Measurements from ENCODE around the gene ERRFI1. TPM values are rescaled to one million over a fixed set of nuclear protein-coding genes. Genes with fewer than 3 reads are reported as not detected.

Gene ERRFI1
- total RNA-seq, 1 donor from 2014 or later = 92.8 TPM

- TF ChIP-seq CTCF (IDR thresholded peaks at IDR 0.05) = no peak
- Histone ChIP-seq H3K4me1 (peaks cover 13% of the 10 kb centered on the region), H3K9me3 (no peaks in the 10 kb centered on the region), H3K36me3 (no peaks in the 10 kb centered on the region), H3K27ac (peak overlapping the region; percentile 3), H3K4me3 (no peak overlapping the region), H3K27me3 (no peaks in the 10 kb centered on the region)
- ATAC-seq (peak; percentile 45), DNase-seq (no peak)
- intact Hi-C loops (cut with DNase I) = no loop called here
These were observed 21.8 kb upstream of the ERRFI1 start for GRCh38 chr1:8047686-8048445.

- Histone ChIP-seq H3K4me3 (no peak overlapping the region), H3K36me3 (no peaks in the 10 kb centered on the region), H3K27me3 (no peaks in the 10 kb centered on the region), H3K27ac (peak overlapping the region; percentile 3), H3K4me1 (peaks cover 13% of the 10 kb centered on the region), H3K9me3 (no peaks in the 10 kb centered on the region)
- no peak for TF ChIP-seq CTCF (IDR thresholded peaks at IDR 0.05)
- DNase-seq = no peak
- ATAC-seq = peak; percentile 77
- intact Hi-C loops (cut with DNase I) = no loop called here
These were observed 21.0 kb upstream of the ERRFI1 start for GRCh38 chr1:8047112-8047511.

GRCh38 chr1:8046391-8046790 is 20.3 kb upstream of the ERRFI1 start:
- no peak for TF ChIP-seq CTCF (IDR thresholded peaks at IDR 0.05)
- Histone ChIP-seq H3K4me1 (peaks cover 13% of the 10 kb centered on the region), H3K9me3 (no peaks in the 10 kb centered on the region), H3K4me3 (no peak overlapping the region), H3K36me3 (no peaks in the 10 kb centered on the region), H3K27me3 (no peaks in the 10 kb centered on the region), H3K27ac (no peak overlapping the region)
- intact Hi-C loops (cut with DNase I) = no loop called here
- no peak for DNase-seq
- no peak for ATAC-seq

- Histone ChIP-seq H3K36me3 (no peaks in the 10 kb centered on the region), H3K4me1 (peaks cover 13% of the 10 kb centered on the region), H3K27me3 (no peaks in the 10 kb centered on the region), H3K4me3 (no peak overlapping the region), H3K9me3 (no peaks in the 10 kb centered on the region), H3K27ac (no peak overlapping the region)
- TF ChIP-seq CTCF (IDR thresholded peaks at IDR 0.05) = no peak
- intact Hi-C loops (cut with DNase I) = no loop called here
- DNase-seq = no peak
- no peak for ATAC-seq
These were observed 17.5 kb upstream of the ERRFI1 start for GRCh38 chr1:8043621-8044020.

- H3K36me3 ChIP-seq = no peaks in the 10 kb centered on the region
These were observed 16.0 kb upstream of the ERRFI1 start for GRCh38 chr1:8042134-8042533.

More at GRCh38 chr1:8042134-8042533, 16.0 kb upstream of the ERRFI1 start:
- intact Hi-C loops (cut with DNase I) = no loop called here
- Histone ChIP-seq H3K27ac (no peak overlapping the region), H3K4me1 (peaks cover 5% of the 10 kb centered on the region), H3K4me3 (no peak overlapping the region), H3K9me3 (no peaks in the 10 kb centered on the region), H3K27me3 (no peaks in the 10 kb centered on the region)
- DNase-seq (no peak), ATAC-seq (no peak)
- TF ChIP-seq CTCF (IDR thresholded peaks at IDR 0.05) = no peak
